PFSK-1 (cell line): ENCODE measurements around the gene PCSK4.

Experiments
- POLR2AphosphoS5 ChIP-seq: IDR thresholded peaks from 2 replicates; pipeline ENCODE4 v1.6.1; 2012; ENCODE audit warnings: low read depth, mild to moderate bottlenecking, control low read depth, low read length, moderate library complexity
- TAF1 ChIP-seq: IDR thresholded peaks from 2 replicates; pipeline ENCODE4 v1.6.1; 2012; ENCODE audit warnings: low read length, control low read depth, borderline replicate concordance; ENCODE audit not compliant: insufficient read depth

- no peak for TF ChIP-seq TAF1
- TF ChIP-seq POLR2AphosphoS5 = no peak
Measured at GRCh38 chr19:1529430-1529816, 39.3 kb upstream of the PCSK4 start.
